OCI-LY3 (cell line): ENCODE data around the gene MIDN.
A peak's percentile ranks its signal among the peaks of the same experiment; 100 is the strongest.
"Not testable (repeated sequence)": the region's sequence is repeated elsewhere in the genome, so short reads cannot be mapped to it uniquely, and the experiment has no call there.

Experiments used
- H2AFZ ChIP-seq: fragments of 200-600, 300-600 bp; shearing (Covaris generic); 2 replicates; pipeline ENCODE4 v1.6.0; 2014; ENCODE audit warnings: antibody characterized with exemption, low read depth, low read length
- H3K27ac ChIP-seq: fragments of 200-600, 300-600 bp; sonication (generic); 2 replicates; pipeline ENCODE4 v1.5.1; 2014; ENCODE audit warnings: mild to moderate bottlenecking, low read length, moderate library complexity, mixed read lengths
- H3K27me3 ChIP-seq: fragments of 200-600, 300-600 bp; sonication (generic); 2 replicates; pipeline ENCODE4 v1.6.1; 2014; ENCODE audit warnings: low read depth, low read length, mixed read lengths
- H3K36me3 ChIP-seq: fragments of 200-600, 300-600 bp; sonication (generic); replicated peaks from 2 replicates; pipeline ENCODE3; 2014; ENCODE audit warnings: low read depth, low read length, mixed read lengths
- H3K4me1 ChIP-seq: fragments of 300-600, 200-600 bp; sonication (generic); 2 replicates; pipeline ENCODE4 v1.6.1; 2014; ENCODE audit warnings: low read length, mixed read lengths
- H3K4me2 ChIP-seq: fragments of 200-600, 300-600 bp; sonication (generic); 2 replicates; pipeline ENCODE4 v1.6.1; 2014; ENCODE audit warnings: low read length, mixed read lengths
- H3K4me3 ChIP-seq: fragments of 300-600, 200-600 bp; sonication (generic); 2 replicates; pipeline ENCODE4 v1.5.1; 2014; ENCODE audit warnings: antibody characterized with exemption, mild to moderate bottlenecking, low read length, moderate library complexity
- H3K79me2 ChIP-seq: fragments of 300-600, 200-600 bp; shearing (Covaris generic); 2 replicates; pipeline ENCODE4 v1.6.1; 2014; ENCODE audit warnings: mild to moderate bottlenecking, low read length, mixed read lengths
- H3K9ac ChIP-seq: fragments of 300-600, 200-600 bp; shearing (Covaris generic); 2 replicates; pipeline ENCODE4 v1.6.0; 2014; ENCODE audit warnings: mild to moderate bottlenecking, low read length, moderate library complexity
- H3K9me3 ChIP-seq: fragments of 200-600, 300-600 bp; shearing (Covaris generic); 2 replicates; pipeline ENCODE4 v1.6.1; 2014; ENCODE audit warnings: low read length, mixed read lengths; ENCODE audit not compliant: insufficient read depth
- H4K20me1 ChIP-seq: fragments of 200-600, 300-600 bp; sonication (generic); 2 replicates; pipeline ENCODE4 v1.6.1; 2016; ENCODE audit warnings: low read length, mixed read lengths; ENCODE audit not compliant: insufficient read depth
- CTCF ChIP-seq: fragments of 200-600, 300-600 bp; sonication (generic); IDR thresholded peaks from 2 replicates; pipeline ENCODE4 v1.5.1; 2014; ENCODE audit warnings: antibody characterized with exemption, low read length, low read depth
- EZH2phosphoT487 ChIP-seq: fragments of 200-600 bp; shearing (Covaris generic); IDR thresholded peaks from 2 replicates; pipeline ENCODE4 v1.6.1; 2018; ENCODE audit warnings: antibody characterized with exemption, mixed run types, low read depth

Gene MIDN

DNA sequence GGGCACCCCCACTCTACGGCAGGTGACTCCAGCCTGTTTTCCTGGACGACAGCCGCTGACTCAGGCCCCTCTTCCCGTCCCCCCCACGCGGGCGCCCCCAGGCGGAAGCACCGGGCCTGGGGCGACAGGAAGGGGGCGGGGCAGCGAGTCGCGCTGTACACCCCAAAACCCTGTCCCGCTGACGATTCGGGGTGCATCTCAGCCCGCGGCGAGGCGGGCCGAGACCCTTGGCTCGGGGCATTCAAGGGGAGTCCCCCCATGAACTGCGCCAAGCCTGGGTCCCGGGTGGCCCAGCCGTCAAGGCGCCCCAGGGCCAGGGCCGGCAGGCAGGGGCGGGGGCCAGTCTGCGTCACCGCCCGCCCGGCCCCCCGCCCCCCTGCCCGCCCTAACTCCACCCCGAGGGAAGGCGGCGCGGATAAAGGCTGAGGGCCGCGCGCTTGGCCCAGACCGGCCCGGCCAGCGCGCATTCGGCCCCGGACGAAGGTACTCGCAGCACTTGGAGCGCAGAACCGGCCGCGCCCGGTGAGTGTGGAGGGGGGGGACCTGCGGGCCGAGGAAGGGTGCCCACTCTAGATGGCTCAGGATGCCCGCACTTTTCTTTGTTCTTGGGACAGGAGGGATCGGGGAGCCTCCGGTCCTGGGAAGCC is at the start of gene MIDN:
Gene MIDN (plus strand): TSS at position 445 of the 647 bp plus-strand sequence. CDS start 1,714 bp downstream, outside the sequence.
- H3K9ac ChIP-seq: peak within 1 kb of the TSS; percentile 93

GRCh38 chr19:1199531-1199930 is 48.9 kb upstream of the MIDN start:
- H3K27ac ChIP-seq: no peak overlapping the region
- H3K27me3 ChIP-seq: no peaks in the 10 kb centered on the region
- H2AFZ ChIP-seq: no peak overlapping the region
- no peaks in the 10 kb centered on the region for H4K20me1 ChIP-seq
- no peaks in the 10 kb centered on the region for H3K4me1 ChIP-seq
- no peak for TF ChIP-seq CTCF
- TF ChIP-seq EZH2phosphoT487: no peak
- no peaks in the 10 kb centered on the region for H3K9me3 ChIP-seq
- H3K4me2 ChIP-seq: no peak overlapping the region
- H3K9ac ChIP-seq: no peak overlapping the region
- H3K79me2 ChIP-seq: no peaks in the 10 kb centered on the region
- no peak overlapping the region for H3K4me3 ChIP-seq
- no peaks in the 10 kb centered on the region for H3K36me3 ChIP-seq

More for the DNA sequence above, at the start of gene MIDN:
- H4K20me1 ChIP-seq: peaks cover under 1% of the 10 kb centered on the region; the same call in 1 of the 2 replicates
- H3K4me3 ChIP-seq: peak within 1 kb of the TSS; percentile 78
- peaks cover 33% of the 10 kb centered on the region for H3K4me1 ChIP-seq
- H3K79me2 ChIP-seq: peaks cover 36% of the 10 kb centered on the region
- H3K27me3 ChIP-seq: no peaks in the 10 kb centered on the region
- no peak for TF ChIP-seq EZH2phosphoT487
- peak; percentile 60 for TF ChIP-seq CTCF
- H3K27ac ChIP-seq: peak within 1 kb of the TSS; percentile 81
- H3K36me3 ChIP-seq: peaks cover 22% of the 10 kb centered on the region
- peak within 1 kb of the TSS; percentile 70 for H3K4me2 ChIP-seq
- H3K9me3 ChIP-seq: no peaks in the 10 kb centered on the region
- H2AFZ ChIP-seq: no peak within 1 kb of the TSS

GRCh38 chr19:1200614-1201013 is 47.8 kb upstream of the MIDN start:
- H3K79me2 ChIP-seq, H3K9me3 ChIP-seq, H4K20me1 ChIP-seq, H2AFZ ChIP-seq, H3K9ac ChIP-seq, H3K27ac ChIP-seq, H3K27me3 ChIP-seq, H3K36me3 ChIP-seq, H3K4me3 ChIP-seq, H3K4me1 ChIP-seq, H3K4me2 ChIP-seq: not testable (repeated sequence)

DNA sequence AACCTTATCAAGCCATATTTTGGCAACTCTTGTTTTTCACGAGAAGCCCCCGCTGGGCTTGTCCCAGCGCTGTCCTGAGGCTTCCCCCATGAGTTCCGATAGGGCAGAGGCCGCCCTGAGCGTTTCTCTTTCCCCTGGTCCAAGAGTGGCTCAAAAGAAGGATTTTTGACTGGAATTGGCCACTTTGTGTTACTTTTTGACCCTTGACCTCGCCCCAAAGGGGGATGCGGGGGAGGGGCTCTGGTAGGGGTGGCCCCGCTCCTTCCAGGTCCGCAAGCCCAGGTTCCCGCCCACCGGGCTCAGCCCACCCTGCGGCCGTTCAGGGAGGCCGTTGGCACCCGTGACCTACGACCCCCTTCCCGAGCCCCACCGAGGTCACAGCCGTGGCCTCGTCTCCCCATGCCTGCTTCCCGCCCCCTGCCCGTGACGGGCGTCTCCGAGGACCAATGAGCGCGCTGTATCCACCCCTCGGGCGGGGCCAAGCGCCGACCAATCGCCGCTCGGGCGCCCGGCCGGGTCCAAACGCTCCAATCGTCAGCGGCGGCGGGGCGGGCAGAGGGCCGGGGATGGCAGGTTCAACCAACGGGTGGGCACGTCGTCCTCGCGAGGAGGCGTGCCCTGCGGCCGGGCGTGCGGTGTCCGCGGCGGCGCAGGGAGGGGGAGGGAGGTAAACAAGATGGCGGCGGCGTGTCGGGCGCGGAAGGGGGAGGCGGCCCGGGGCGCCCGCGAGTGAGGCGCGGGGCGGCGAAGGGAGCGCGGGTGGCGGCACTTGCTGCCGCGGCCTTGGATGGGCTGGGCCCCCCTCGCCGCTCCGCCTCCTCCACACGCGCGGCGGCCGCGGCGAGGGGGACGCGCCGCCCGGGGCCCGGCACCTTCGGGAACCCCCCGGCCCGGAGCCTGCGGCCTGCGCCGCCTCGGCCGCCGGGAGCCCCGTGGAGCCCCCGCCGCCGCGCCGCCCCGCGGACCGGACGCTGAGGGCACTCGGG is 43.0 kb upstream of the MIDN start, which contains the start of gene STK11:
Gene STK11 (plus strand): TSS at position 665 of the 986 bp plus-strand sequence. CDS start 1,136 bp downstream, outside the sequence.
- peak within 1 kb of the TSS; percentile 35; the same call in 1 of the 2 replicates for H2AFZ ChIP-seq
- H4K20me1 ChIP-seq: peaks cover 22% of the 10 kb centered on the region
- H3K79me2 ChIP-seq: peaks cover 46% of the 10 kb centered on the region
- H3K4me1 ChIP-seq: peaks cover 14% of the 10 kb centered on the region
- peak within 1 kb of the TSS; percentile 55 for H3K27ac ChIP-seq
- no peaks in the 10 kb centered on the region for H3K27me3 ChIP-seq
- no peaks in the 10 kb centered on the region for H3K9me3 ChIP-seq
- peaks cover 17% of the 10 kb centered on the region for H3K36me3 ChIP-seq
- peak within 1 kb of the TSS; percentile 89 for H3K4me2 ChIP-seq
- TF ChIP-seq CTCF (no peak), EZH2phosphoT487 (no peak)
- H3K4me3 ChIP-seq: peak within 1 kb of the TSS; percentile 86
- H3K9ac ChIP-seq: peak within 1 kb of the TSS; percentile 71
